GM10248 (cell line): ENCODE data around the gene GRID2.

Source experiments
- CTCF ChIA-PET: fragments of 300-600 bp; sonication (Branson Sonifier 250); formaldehyde crosslinking; extraction: SDS; loops from one replicate; lab custom pipeline; 2021; ENCODE audit warnings: antibody characterized with exemption; lab: Yijun Ruan, JAX
- POLR2A ChIA-PET: fragments of 350-650 bp; sonication (Branson Sonifier 250); formaldehyde crosslinking; extraction: SDS; loops from one replicate; lab custom pipeline; 2020; ENCODE audit warnings: antibody characterized with exemption; lab: Yijun Ruan, JAX
- DNase-seq: peaks from one replicate; pipeline ENCODE4 v3.0.0; 2012; ENCODE audit errors: extremely low spot score
- TF ChIP-seq, protein P1 (sequence below): IDR thresholded peaks from 2 replicates; pipeline ENCODE4 v1.5.1; 2012; ENCODE audit warnings: mild to moderate bottlenecking, low read depth; ENCODE audit errors: extremely low read depth, missing control alignments, control extremely low read depth

GRID2 gene

DNA sequence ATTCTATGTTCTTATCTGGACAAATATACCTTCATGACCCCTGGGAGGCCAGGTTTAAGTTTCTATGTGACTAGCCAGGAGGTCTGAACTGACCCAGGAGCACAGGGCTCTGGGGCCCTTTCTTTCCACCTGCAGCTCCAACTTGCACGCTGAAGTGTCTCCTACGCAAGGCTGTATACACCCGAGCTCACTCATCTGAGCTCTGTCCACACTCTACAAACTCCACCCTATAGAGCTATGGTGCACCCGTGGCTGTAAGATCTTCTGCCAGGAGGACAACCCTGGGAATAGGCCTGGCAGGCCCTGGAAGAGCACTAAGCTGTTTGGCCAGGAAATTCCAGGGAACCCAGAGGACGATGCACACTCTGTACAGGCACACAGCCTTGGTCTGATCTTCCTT, 1464.2 kb downstream of the GRID2 start:
- DNase-seq = no peak
- POLR2A ChIA-PET = no interaction called here
- TF ChIP-seq, protein P1, sequence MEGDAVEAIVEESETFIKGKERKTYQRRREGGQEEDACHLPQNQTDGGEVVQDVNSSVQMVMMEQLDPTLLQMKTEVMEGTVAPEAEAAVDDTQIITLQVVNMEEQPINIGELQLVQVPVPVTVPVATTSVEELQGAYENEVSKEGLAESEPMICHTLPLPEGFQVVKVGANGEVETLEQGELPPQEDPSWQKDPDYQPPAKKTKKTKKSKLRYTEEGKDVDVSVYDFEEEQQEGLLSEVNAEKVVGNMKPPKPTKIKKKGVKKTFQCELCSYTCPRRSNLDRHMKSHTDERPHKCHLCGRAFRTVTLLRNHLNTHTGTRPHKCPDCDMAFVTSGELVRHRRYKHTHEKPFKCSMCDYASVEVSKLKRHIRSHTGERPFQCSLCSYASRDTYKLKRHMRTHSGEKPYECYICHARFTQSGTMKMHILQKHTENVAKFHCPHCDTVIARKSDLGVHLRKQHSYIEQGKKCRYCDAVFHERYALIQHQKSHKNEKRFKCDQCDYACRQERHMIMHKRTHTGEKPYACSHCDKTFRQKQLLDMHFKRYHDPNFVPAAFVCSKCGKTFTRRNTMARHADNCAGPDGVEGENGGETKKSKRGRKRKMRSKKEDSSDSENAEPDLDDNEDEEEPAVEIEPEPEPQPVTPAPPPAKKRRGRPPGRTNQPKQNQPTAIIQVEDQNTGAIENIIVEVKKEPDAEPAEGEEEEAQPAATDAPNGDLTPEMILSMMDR = no peak
- CTCF ChIA-PET = interaction anchor here (0.7 to 2.1 kb wide), 4 partner anchors 9 to 59 kb away, joined by 3 to 10 read pairs (median 6); no protein-coding TSS in a partner anchor

DNA sequence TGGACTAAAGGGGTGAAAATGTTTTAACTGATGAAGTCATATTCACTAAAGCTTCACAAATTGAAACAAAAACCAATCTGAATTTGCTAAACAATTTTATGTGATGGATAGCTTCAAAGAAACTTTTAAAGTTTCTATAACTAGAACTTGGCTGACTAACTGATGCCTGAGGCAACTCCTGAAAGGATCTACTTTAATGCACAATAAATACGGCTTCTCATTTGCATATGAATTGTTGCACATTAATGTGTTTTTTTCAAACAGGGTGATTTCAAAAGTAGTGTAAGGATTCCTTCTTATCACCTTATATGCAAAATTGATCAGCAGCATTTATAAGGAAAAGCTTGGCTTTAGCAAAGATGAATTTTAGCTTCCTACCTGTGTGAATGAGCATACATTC, 1466.4 kb downstream of the GRID2 start:
- no peak for DNase-seq
- TF ChIP-seq, protein P1 = no peak
- POLR2A ChIA-PET = no interaction called here
- CTCF ChIA-PET = interaction anchor here (1.0 to 2.8 kb wide), 6 partner anchors 15 to 60 kb away, joined by 3 to 18 read pairs (median 4); no protein-coding TSS in a partner anchor

DNA sequence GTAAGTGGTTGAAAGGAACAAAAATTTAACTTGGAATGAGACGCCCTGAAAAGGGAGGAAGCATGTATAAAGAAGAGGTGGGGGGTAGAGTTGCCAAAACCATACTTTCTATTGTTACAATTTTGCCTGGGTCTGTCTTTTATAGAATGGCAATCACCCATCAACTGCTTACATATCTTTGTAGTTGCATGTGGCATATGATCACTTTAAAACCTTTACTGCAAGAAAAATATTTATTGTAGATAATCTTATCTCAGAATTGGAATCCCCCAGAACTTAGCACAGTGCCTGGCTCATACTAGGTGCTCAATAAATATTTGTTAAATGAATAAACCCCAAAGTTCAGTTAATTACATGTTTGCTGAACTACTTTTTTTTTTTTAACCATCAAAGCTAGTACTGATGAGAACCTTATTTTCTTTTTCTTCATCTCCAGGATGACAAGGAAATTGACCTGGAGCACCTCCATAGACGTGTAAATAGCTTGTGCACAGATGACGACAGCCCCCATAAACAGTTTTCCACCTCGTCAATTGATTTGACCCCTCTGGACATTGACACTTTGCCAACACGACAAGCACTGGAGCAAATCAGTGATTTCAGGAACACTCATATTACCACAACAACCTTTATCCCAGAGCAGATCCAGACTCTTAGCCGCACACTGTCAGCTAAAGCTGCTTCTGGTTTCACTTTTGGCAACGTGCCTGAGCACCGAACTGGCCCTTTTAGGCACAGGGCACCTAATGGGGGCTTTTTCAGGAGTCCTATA, 1468.1 kb downstream of the GRID2 start:
- ChIA-PET CTCF (interaction anchor here (1.5 to 2.8 kb wide), 3 partner anchors 24 to 61 kb away, joined by 4 to 18 read pairs (median 4); no protein-coding TSS in a partner anchor), POLR2A (no interaction called here)
- TF ChIP-seq, protein P1 = no peak
- DNase-seq = no peak

DNA sequence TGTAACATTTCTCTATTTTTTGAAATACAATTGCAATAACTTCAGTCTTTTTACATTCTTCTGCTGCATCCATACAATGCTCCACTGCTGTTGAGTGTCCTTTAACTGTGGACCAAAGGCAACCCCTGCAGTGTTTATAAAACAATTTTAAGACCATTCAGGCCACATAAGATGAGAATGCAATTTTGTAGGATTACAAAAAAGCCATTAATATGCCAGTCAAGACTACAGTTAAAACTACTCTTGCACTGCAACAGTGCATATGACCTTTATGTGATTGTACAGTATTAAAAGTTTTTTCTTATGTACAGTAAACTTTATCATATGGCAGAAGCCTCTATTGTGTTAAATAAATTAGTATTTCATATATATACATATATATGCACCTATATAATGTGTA, 1469.1 kb downstream of the GRID2 start:
- DNase-seq = no peak
- POLR2A ChIA-PET = no interaction called here
- CTCF ChIA-PET = interaction anchor here (1.2 kb wide), 1 partner anchor 8 kb away, joined by 3 read pairs; no protein-coding TSS in a partner anchor
- TF ChIP-seq, protein P1 = no peak

DNA sequence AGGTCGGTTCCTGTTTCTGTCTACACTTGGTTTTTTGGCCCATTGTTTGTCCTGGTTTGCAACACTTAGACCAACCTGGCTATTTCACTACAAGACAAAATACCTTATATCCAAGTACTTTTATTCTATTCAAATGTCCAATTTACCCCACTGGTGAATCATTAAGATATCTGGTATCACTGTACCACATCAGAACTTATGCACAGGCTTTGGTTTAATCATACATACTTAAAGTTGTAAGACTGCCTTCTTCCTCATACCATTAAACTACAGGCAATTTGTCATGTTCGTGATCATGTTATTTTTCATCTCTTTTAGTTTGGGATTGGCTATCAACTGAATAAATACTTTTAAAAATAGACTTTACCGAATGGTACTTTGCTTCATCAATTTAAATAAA, 1471.8 kb downstream of the GRID2 start:
- ChIA-PET CTCF (interaction anchor here (2.6 kb wide), 1 partner anchor 11 kb away, joined by 9 read pairs; no protein-coding TSS in a partner anchor), POLR2A (no interaction called here)
- TF ChIP-seq, protein P1 = no peak
- DNase-seq = no peak

DNA sequence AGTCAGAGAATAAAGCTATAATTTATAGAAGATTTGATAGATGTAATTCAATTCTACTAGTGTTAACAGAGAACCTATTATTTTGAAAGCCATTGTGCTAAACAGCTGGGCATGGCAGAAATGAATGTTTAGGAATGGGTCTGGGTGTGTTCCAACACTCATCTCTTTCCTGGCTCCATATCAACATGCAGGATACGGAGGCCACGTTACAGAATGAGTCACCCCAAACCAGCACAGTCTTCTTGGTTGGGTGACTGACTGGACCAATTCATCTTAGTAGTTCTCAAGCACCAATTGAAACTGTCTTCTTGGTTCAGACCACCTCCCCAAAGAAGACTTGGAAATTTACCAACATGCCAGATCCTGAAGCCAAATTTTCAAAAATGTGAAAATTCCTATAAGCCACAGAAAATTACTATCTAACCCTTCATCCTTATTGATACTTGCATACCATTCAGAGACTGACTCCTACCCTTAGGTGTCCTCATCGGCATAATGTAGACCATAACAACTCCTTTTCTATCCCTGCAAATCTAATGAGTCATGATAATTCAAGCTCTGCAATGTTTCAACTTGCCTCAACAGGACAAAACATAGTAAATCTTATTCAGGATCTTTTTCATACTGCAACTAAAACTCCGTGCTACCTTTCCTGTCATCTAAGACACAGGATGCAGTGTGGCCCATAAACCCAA, 1472.8 kb downstream of the GRID2 start:
- TF ChIP-seq, protein P1 = no peak
- DNase-seq = no peak
- CTCF ChIA-PET = interaction anchor here (0.9 to 2.6 kb wide), 5 partner anchors 8 to 67 kb away, joined by 3 to 9 read pairs (median 6); no protein-coding TSS in a partner anchor
- POLR2A ChIA-PET = no interaction called here
